NOMO-1 treated with dmso at 0.1 percent for 144 hours (cell line): ENCODE measurements around the gene MBL2.

Experiments used
- DNase-seq: peaks from one replicate; lab custom pipeline; 2025; ENCODE audit not compliant: unreplicated experiment; lab: John Stamatoyannopoulos, UW

Gene MBL2

GRCh38 chr10:52774182-52774581 is 1.6 kb upstream of the MBL2 start:
- DNase-seq = no peak

GRCh38 chr10:52771534-52772445 is 794 bp downstream of the MBL2 start:
- no peak for DNase-seq

- no peak for DNase-seq
Observed at GRCh38 chr10:52770904-52771303, 1.7 kb downstream of the MBL2 start.

- no peak for DNase-seq
Observed at GRCh38 chr10:52769966-52770365, 2.6 kb downstream of the MBL2 start.

GRCh38 chr10:52768001-52768532 is 4.5 kb downstream of the MBL2 start:
- no peak for DNase-seq

- DNase-seq = no peak
Observed at GRCh38 chr10:52762088-52762487, 10.5 kb downstream of the MBL2 start.

GRCh38 chr10:52759154-52759553 is 13.4 kb downstream of the MBL2 start:
- DNase-seq = no peak

- DNase-seq = no peak
Observed at GRCh38 chr10:52758406-52758805, 14.2 kb downstream of the MBL2 start.

- no peak for DNase-seq
Observed at GRCh38 chr10:52757773-52758172, 14.8 kb downstream of the MBL2 start.

- peak; percentile 32 for DNase-seq
Observed at GRCh38 chr10:52756966-52757365, 15.6 kb downstream of the MBL2 start.

- no peak for DNase-seq
Observed at GRCh38 chr10:52756295-52756694, 16.3 kb downstream of the MBL2 start.

- DNase-seq = peak; percentile 72
Observed at GRCh38 chr10:52755297-52756062, 17.1 kb downstream of the MBL2 start.

- DNase-seq = peak; percentile 25
Observed at GRCh38 chr10:52752801-52753445, 19.7 kb downstream of the MBL2 start.

- DNase-seq = no peak
Observed at GRCh38 chr10:52752261-52752660, 20.3 kb downstream of the MBL2 start.

- DNase-seq = no peak
Observed at GRCh38 chr10:52751337-52751736, 21.2 kb downstream of the MBL2 start.

- DNase-seq = no peak
Observed at GRCh38 chr10:52750629-52751028, 22.0 kb downstream of the MBL2 start.

- DNase-seq = no peak
Observed at GRCh38 chr10:52747694-52748093, 24.9 kb downstream of the MBL2 start.

GRCh38 chr10:52746169-52746568 is 26.4 kb downstream of the MBL2 start:
- no peak for DNase-seq

GRCh38 chr10:52744057-52744805 is 28.4 kb downstream of the MBL2 start:
- no peak for DNase-seq

- DNase-seq = no peak
Observed at GRCh38 chr10:52742731-52743130, 29.9 kb downstream of the MBL2 start.

GRCh38 chr10:52741851-52742250 is 30.7 kb downstream of the MBL2 start:
- no peak for DNase-seq
